Amygdala (tissue), 56 donors: Measurements from ENCODE around the gene RFK.
"Not testable (repeated sequence)": the region's sequence is repeated elsewhere in the genome, so short reads cannot be mapped to it uniquely, and the experiment has no call there.

Source experiments
- DNase-seq, 56 donors: peaks; one replicate each; lab custom pipeline; 2025; lab: John Stamatoyannopoulos, UW

The RFK gene

GRCh38 chr9:76372336-76372735 is 21.9 kb downstream of the RFK start:
- no peak for DNase-seq

- DNase-seq = no peak
Observed at GRCh38 chr9:76371901-76372300, 22.3 kb downstream of the RFK start.

GRCh38 chr9:76370396-76371023 is 23.7 kb downstream of the RFK start:
- no peak for DNase-seq

GRCh38 chr9:76369583-76369982 is 24.6 kb downstream of the RFK start:
- no peak for DNase-seq

GRCh38 chr9:76366275-76366674 is 28.0 kb downstream of the RFK start:
- no peak for DNase-seq

- no peak for DNase-seq
Observed at GRCh38 chr9:76365028-76365427, 29.2 kb downstream of the RFK start.

GRCh38 chr9:76363032-76363395 is 31.2 kb downstream of the RFK start:
- DNase-seq = no peak

- not testable (repeated sequence) for DNase-seq
Observed at GRCh38 chr9:76362332-76363031, 31.7 kb downstream of the RFK start.

GRCh38 chr9:76359766-76360165 is 34.5 kb downstream of the RFK start:
- no peak for DNase-seq

GRCh38 chr9:76359365-76359764 is 34.9 kb downstream of the RFK start:
- DNase-seq = no peak

GRCh38 chr9:76358628-76359280 is 35.5 kb downstream of the RFK start:
- no peak for DNase-seq

GRCh38 chr9:76357555-76357954 is 36.7 kb downstream of the RFK start:
- no peak for DNase-seq

GRCh38 chr9:76355886-76356285 is 38.3 kb downstream of the RFK start:
- no peak for DNase-seq

- DNase-seq = no peak
Observed at GRCh38 chr9:76354221-76354620, 40.0 kb downstream of the RFK start.

GRCh38 chr9:76353280-76353679 is 40.9 kb downstream of the RFK start:
- no peak for DNase-seq

GRCh38 chr9:76352026-76352620 is 42.1 kb downstream of the RFK start:
- DNase-seq = no peak

GRCh38 chr9:76351006-76351405 is 43.2 kb downstream of the RFK start:
- no peak for DNase-seq

- no peak for DNase-seq
Observed at GRCh38 chr9:76349865-76350264, 44.4 kb downstream of the RFK start.

GRCh38 chr9:76342858-76343257 is 51.4 kb downstream of the RFK start:
- no peak for DNase-seq

GRCh38 chr9:76342201-76342600 is 52.0 kb downstream of the RFK start:
- DNase-seq = no peak

GRCh38 chr9:76341616-76342015 is 52.6 kb downstream of the RFK start:
- DNase-seq = no peak

GRCh38 chr9:76338418-76338817 is 55.8 kb downstream of the RFK start:
- DNase-seq = no peak
